M059J (cell line): ENCODE measurements around the gene ERFL. TPM values are rescaled to one million over a fixed set of nuclear protein-coding genes. Genes with fewer than 3 reads are reported as not detected.

ENCODE experiments used
- DNase-seq: peaks from one replicate; pipeline ENCODE4 v3.0.0-alpha.2; 2012; ENCODE audit warnings: low read depth
- total RNA-seq: library from RNA; depleted of rRNA; stranded (reverse); fragments of >200 nt; shearing (Covaris generic); gene quantifications from 2 replicates; pipeline ENCODE4 v1.2.3, GENCODE V29; 2014; rRNA removed

ERFL gene
- total RNA-seq: not detected in 2 replicates

DNA sequence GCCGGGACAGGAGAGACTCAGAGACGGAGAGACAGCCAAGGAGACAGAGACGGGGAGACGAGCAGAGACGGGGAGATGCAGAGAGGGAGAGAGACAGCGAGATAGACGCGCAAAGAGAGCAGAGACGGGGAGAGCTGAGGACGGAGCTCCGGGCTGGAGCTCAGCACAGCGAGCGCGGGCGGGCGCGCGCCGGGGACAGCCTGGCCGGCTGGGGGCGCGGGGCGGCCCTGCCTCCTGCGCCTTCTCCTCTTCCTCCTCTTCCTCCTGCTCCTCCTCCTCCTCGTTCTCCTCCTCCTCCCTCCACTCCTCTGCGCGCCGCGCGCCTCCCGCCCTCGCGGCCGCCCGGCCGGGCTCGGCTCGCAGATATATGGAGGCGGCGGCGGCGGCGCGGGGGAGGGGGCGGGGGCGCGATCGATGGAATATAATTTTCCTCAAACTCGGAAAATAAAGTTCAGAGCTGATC lies at the start of gene ERFL:
TSS of gene ERFL (minus strand) at position 229 of the 463 bp plus-strand sequence. CDS start 15,530 bp downstream, outside the sequence.
- DNase-seq: no peak

DNA sequence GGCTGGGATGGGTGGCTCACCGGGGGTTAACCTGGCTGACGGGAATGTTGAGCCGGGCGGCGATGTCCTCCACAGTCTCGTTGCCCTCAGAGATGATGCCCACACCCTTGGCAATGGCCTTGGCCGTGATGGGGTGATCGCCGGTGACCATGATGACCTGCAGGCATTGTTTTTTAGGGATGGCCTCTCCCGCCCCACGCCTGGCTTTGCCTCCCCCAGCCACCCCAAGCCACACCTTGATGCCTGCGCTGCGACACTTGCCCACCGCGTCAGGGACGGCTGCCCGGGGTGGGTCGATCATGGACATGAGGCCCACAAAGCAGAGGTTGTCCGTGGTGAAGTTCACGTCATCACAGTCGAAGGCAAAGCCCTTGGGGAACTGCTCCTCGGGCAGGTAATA lies 49.7 kb upstream of the ERFL start:
- no peak for DNase-seq

DNA sequence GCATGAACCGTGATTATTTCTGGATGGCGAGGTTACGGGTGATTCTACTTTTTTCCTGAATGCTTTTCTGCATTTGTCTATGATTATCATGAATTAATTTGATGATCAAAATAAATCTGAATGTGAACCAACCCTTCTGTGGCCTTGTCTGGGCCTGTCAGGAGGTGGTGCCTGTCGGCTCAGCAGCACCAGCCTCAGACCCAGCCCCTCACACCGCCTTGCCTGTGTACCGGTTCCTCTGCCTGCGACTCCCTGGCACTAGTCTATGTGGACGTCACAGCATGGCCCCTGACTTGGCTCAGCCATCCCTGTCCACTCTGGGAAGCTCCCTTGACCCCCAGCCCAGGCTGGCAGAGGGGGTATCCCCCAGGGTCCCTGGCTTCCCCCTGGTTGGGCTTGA lies 46.4 kb upstream of the ERFL start:
- DNase-seq: no peak

DNA sequence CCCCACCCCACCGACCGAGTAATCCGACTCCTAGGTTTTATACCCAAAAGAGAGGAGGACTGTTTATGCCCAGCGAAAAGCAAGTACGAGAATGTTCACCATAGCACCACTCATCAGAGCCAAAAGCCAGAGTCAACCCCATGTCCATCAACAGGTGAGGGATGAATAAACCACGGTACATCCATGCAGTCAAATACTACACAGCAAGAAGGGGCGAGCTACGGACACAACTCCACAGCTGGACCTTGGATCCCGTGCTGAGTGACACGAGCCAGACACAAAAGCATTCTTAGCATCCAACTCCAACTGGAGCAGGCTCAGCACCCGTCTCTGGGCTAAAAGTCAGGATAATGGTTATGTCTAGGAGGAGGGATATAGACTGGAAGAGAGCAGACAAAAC lies 43.1 kb upstream of the ERFL start:
- no peak for DNase-seq

DNA sequence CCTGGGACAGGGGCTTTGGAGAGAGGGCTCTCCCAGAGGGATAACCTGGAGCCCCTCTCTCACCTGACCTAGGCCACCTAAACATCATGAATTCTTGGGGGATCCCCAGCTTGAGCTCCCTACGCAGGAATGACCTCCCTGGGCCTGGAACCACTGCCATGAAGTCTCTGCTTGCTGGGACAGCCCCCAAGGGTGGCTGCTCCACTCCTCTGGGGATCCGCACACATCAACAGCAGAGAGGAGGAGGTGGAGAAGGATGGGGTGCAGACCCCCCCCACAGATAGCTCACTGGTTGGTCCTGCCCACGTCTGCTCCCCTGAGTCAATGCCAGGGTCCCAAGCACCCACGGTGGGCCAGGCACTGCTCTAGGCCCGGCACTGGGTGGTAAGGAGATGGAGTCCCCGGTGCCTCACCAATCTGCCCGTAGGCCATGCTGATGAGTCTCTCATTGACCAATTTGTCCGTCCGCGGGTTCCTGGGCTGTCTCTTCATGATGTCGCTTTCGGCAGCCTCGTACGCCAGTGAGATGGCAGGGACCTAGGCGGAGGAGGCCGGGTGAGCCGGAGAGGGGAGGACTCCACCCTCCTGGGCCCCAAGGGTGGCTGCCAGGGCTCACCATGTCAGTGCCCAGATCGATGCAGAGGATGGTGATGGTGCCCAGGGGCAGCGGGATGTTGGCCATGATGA lies 41.7 kb upstream of the ERFL start:
- no peak for DNase-seq

DNA sequence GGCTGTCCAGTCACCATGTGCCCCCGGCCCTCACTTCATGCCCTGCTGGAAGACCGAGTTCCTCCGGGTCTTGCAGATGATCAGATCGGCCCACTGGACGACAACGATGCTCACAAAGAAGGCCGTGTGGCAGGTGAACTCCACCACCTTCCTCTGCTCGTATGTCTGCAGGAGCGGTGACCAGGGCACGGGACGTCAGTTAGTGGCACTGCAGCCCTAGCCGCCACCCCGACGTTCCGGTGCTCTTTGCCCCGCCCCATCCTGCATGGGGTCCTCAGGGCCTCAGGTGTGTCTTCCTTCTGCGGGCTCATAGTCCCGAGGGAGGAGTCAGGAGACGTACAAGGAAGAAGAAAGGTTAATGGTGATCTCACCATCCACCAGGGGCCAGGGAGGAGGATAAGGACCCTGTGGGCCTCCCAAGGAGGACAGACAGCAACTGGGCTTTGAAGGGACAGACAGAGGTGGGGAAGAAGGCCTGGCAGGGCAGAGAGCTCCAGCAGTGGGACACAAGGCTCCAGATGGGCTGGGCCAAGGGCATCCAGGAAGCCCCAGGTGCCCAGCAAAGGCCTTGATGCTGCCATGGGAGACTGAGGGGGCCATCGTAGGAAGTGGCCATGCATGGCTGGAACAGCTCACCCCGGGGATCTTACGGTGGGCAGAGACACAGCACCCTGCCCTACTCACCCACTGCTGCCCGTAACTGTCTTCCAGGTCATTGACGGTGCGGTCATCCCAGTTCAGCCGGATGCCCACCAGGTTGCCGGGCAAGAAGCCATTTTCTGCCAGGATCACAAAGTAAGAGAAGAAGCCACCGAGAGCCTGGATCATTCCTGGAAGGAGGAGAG lies 40.7 kb upstream of the ERFL start:
- DNase-seq: no peak

DNA sequence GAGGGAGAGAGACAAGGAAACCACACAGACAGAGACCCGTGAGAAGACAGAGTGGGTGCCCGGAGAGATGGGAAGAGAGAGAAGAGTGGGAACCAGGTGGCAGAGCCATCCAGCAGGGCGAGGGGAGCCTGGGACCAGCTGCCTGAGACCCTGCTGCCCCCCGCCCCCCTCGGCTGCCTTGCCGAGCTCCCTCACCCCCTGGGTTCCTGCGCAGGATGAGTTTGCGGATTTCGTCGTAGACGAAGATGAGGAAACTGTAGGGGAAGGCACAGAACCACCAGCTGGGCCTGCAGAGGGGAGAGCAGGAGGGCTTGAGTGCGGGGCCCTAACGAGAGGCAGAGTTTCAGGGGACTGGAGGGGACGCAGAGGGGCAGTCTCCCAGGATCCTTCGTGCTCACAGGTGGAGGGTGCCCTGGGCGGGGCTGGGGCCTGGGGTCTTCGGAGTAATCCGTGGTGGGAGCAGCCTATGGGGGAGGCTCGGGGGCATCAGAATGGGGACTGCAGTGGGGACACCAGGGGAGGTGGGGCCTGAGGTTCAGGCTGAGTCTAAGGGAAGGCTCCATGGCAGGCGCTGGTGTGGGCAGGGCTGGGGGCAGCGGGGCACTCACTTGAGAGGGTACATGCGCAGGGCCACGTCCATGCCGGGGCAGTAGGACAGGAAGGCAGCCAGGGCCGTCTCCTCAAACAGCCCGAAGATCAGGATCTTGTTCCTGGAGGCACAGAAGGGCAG lies 39.0 kb upstream of the ERFL start:
- DNase-seq: no peak

DNA sequence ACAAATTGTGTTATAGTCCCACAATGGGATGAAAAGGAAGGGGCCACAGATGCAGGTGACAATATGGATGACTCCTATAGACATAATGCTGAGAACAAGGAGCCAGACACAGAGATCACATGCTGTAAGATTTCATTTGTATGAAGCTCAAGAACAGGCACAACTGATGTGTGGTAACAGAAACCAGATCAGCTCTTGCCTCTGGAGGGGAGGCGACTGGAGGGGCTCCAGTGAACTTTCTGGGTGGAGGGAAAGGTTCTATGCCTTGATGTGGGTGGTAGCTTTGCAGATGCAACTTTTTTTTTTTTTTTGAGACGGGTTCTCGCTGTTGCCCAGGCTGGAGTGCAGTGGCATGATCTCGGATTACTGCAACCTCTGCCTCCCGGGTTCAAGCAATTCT lies 36.9 kb upstream of the ERFL start:
- no peak for DNase-seq

DNA sequence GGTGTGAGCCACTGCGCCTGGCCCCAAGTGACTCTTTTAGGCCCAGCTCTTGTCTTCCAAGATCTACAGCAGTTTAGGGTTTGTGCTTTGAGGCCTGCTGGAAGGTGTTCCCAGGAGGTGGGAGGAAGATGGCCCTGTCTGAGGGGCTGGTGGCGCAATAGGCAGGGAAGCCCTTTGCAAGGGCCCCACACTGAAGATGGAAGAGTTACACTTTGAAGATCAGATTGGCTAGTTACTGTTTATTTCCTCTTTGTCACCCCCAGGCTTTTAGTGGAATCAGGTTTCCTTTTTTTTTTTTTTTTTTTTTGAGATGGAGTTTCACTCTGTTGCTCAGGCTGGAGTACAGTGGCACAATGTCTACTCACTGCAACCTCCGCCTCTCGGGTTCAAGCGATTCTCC lies 32.7 kb upstream of the ERFL start:
- DNase-seq: no peak

DNA sequence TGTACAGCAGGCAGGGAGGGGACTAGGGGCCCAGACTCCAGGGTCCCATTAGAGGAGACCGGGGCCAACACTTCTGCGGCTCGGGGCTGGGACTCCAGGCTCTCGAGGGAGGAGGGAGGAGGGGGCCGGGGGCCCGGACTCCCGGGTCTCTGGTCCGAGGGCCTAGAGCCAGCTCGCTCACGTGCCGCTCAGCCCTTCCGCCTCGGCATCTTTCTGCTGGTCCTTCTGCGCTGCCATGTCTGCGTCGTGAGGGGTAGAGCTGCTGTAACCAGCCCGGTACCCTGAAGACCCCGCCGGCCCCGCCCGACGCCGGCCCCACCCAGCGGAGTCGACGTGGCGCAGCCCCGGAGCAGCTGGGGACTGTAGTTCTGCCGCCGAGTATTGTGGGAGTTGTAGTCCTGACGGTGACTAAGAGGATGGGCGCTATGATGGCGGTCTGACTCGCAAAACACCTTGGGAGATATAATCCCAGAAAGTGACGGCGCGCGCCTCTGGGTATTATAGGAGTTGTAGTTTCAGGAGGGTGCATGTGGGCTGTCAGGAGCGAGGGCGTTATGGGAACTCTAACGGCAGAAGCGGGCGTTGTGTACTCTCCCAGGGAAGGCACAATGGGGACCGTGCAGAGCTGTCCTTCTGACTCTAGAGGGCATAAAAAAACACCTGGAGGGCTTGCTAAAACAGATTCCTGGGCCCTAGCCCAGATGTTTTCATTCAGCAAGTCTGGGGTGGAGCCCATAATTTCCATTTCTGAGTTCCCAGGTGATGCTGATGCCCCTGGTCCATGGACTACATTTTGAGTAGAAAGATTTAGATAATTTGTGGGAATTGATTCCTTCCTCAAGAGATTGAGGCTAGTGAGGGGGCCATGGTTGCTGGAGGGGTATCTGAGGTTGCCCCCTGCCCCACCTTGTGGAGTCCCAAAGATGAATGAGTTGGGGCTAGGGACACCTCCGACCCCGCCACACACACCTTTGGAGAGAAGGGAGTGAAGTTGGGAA lies 31.1 kb upstream of the ERFL start, which contains the start of gene RABAC1:
TSS of gene RABAC1 (minus strand) at position 266 of the 998 bp plus-strand sequence. CDS start at position 237, 29 bp downstream.
- peak; percentile 91 for DNase-seq

DNA sequence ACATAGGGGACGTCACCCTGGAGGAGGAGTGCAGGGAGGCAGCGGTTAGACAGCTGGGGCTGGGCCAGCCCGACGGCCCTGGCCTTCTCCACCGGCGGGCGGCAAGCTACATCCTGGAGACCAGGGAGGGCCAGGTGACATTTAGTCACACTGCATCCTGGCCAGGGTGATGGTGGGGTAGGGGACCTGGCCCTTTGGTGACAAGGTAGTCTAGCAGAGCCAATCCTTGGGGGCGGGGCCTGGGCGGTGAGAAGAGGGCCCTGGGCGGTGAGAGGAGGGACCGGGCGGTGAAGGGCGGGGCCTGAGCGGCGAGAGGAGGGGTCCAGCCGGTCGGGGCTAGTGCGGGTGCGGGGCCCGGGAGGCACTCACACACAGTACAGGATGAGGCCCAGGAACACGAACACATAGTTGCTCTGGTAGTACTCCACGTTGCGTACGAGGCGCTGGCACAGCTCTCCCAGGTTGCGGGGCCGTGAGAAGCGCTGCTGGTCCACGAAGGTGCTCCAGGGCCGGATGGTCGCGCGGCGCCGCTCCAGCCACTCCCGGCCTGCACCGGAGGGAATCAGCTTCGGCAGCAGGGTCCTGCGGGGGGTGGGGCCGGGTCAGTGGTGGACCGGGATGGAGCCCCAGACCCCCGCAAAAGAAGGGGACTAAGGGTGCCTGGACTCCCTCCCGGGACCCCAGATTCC lies 30.3 kb upstream of the ERFL start:
- DNase-seq: peak; percentile 75

DNA sequence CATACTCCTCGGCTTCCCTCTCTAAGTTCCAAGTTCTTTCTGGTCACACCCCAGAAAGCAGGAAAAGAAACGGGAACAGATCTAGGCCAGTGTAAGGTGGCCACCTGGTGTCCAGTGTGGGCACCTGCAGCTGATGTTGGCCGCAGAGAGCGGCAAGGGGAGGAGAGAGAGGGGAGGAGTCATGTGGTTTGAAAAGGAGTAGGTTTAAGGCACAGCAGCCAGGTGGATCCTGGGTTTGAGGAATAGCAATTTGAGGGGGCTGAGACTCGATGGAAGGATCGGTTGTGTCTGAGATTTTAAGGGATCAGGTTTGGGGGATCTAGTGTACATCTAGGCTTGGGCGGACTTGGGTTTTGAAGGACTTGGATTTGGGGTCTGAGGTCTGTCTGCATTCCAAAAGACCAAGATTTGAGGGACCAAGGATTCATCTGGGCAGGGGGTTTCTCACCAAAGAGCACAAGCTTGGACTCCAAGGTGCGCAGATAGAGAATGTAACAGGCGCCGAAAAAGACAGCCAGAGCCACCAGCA lies 29.7 kb upstream of the ERFL start:
- DNase-seq: peak; percentile 89

DNA sequence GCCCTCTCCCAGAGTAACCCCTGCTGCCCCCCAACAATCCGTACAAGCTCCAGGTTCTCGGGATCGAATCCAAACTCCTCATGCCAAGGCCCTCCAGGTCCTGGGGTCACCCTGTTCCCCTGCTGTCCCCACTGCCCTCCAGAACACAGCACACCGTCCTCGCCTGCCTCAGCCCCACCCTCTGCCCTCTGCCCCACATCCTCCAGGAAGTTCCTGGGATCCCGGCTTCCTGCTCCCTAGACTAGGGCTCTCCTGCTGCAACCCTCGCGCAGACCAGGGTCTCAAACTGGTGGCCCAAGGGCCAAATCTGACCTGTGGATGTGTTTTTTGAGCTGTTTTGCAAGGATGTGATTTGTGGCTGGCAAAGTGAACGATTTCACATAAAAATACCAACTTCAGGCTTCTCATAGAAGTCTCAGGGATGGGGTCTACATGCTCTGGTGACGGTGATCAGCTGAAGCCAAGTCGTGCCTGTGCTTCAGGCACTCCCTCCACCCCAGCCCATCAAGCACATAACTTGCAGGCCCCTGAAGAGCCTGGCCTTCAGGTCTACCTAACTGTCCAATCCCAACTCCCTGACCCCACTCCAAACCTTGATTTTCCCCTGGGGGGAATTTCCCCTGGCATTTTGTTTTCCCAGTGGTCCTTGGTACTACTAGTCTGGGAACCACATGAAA lies 29.1 kb upstream of the ERFL start:
- DNase-seq: no peak

DNA sequence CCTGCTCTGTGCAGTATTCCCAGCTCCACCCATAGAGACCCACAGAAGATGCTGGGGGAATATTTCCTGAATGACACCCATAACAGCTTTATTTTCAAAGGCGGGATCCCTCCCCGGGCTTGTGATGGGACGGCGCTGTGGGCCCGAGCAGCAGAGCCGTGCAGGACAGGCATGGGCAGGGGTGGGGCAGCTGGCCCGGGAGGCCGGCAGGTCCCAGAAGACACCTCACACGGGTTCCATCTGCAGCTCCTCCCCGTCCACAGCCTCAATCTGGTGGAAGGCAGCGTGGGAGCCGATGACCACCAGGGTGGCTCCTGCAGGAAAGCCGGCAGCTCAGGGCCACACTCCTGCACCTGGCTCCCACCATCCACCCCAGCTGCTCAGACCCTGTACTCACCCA lies 28.4 kb upstream of the ERFL start:
- no peak for DNase-seq

DNA sequence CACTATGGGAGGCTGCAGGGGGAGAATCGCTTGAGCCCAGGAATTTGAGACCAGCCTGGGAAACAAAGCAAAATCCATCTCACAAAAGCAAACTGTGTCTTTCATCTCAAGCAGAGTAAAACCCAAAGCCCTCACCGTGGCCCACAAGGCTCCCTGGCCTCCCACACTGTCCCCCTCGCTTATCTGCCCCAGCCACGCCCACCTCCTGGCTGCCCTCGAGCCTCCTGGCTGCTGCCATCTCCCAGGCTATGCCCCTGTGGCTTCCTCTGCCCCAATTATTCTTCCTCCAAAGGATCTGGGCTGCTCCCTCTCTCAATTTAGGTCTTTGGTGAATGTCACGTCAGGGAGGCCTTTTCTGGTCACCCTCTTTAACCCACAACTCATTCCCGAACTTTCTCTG lies 27.3 kb upstream of the ERFL start:
- DNase-seq: no peak

DNA sequence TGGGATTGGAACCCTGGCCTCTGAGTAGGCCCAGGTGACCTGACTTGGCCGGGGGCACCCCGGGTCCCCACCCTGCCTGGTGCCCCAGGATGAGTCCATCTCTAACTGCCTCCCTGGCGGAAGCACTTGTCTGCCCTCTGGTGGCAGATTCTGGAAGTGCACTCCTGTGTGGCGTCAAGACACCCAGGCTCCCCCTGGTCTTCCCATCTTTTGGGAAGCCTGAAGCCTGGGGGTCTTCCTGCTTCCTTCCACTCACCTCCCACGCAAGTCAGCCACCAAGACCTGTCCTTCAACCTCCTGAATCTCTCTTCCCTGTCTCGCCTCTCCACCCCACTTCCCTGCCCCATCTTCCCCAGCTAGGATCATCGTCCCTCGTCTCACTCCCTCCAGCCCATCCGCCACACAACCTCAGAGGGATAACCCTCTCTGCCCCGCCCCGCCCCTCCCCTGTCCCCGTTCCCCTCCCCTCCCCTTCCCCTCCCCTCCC lies 23.5 kb upstream of the ERFL start:
- DNase-seq: peak; percentile 57

DNA sequence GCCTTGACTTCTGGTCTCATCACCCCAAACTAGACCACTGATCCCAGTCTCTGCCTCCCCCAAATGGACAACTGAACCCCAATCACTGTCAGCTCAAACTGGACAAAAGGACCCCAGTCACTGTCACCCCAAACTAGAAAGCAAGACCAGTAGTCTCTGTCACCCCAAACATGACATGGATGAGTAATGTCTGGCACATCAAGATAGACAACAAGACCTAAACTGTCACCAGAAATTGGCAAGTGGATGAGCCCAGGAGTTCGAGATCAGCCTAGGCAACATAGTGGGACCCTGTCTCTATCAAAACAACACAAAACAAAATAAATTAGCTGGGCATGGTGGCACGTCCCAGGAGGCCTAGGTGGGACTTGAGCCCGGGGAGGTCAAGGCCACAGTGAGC lies 18.8 kb upstream of the ERFL start:
- no peak for DNase-seq

DNA sequence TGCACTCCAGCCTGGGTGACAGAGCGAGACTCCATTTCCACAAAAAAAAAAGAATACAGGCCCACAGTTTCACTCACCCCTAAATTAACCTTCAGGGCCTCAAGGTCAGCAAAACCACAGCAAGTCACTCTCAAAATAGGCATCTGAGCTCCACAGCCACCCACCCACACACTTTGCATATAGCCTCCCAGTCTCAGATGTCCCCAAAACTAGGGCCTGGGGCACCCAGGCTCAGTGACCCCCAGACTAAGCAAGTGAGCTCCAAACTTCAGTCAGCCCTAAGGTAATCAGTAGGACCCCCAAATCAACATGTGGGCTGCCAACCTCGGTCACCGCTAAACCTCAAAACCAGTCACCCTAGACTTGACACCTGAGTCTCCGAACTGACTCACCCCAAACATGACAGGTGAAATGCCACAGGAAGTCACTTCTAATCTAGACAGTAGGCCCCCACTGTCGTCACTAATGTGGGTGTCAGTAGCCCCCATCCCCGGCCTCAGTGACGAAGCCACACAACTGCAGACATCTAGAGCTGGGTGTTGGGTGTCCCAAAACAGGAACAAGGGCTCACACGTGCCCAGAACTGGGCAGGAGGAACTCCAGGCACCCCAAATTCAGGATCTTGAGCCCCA lies 17.0 kb upstream of the ERFL start:
- no peak for DNase-seq

DNA sequence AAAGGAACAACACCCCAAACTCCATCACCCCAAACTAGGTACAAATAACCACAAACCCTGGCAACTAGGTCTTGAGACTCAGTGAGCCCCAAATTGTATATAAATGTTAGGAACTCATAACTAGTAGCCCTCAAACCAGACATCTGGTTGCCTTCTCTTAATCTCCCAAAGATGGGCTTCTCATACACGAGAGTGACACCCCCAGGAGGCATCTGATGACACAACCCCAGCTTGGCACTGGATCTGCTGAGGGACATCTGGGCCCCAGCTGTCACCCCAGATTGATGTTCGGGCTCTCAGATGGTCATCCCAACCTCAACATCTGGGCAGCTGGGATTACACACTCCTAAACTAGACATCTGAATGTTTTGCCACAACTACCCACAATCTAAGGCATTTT lies 16.1 kb upstream of the ERFL start:
- no peak for DNase-seq
